GM12878 (cell line): Measurements from ENCODE around the gene P4HA2. TPM values are rescaled to one million over a fixed set of nuclear protein-coding genes. Genes with fewer than 3 reads are reported as not detected.

Source experiments
- ATAC-seq: fragments of 200-7000 bp; cut with Tn5 transposase; 3 replicates; pipeline ENCODE4 v1.9.1; 2020; ENCODE audit warnings: mild to moderate bottlenecking, moderate library complexity
- BruUV-seq: library from RNA; stranded (reverse); fragments of 400-500 nt; replicated peaks from 2 replicates; lab custom pipeline; 2021; lab: Mats Ljungman, UMichigan
- CTCF ChIA-PET: fragments of 300-600 bp; sonication (Branson Sonifier 250); formaldehyde crosslinking; extraction: SDS; loops from one replicate; lab custom pipeline; 2021; ENCODE audit warnings: inconsistent platforms; lab: Yijun Ruan, JAX
- POLR2A ChIA-PET: fragments of 350-600 bp; formaldehyde crosslinking; extraction: SDS; loops from one replicate; lab custom pipeline; 2021; ENCODE audit warnings: inconsistent platforms; lab: Charles Lee
- RAD21 ChIA-PET: fragments of 300-600 bp; sonication (Branson Sonifier 250); formaldehyde crosslinking; loops from one replicate; lab custom pipeline; 2023; ENCODE audit warnings: antibody characterized with exemption; ENCODE audit not compliant: unreplicated experiment; lab: Charles Lee
- SMC1A ChIA-PET: fragments of 300-600 bp; sonication (Branson Sonifier 250); formaldehyde crosslinking; loops from one replicate; lab custom pipeline; 2023; ENCODE audit not compliant: unreplicated experiment, uncharacterized antibody; lab: Charles Lee
- DNase-seq: peaks from one replicate; pipeline ENCODE4 v3.0.0-alpha.2; 2011; ENCODE audit warnings: low read depth, low spot score
- FAIRE-seq: peaks from 3 replicates; lab custom pipeline; 2011; peaks lifted over from hg19 to GRCh38; lab: Jason Lieb, UNC
- H2AFZ ChIP-seq: 2 replicates; pipeline ENCODE4 v1.6.0; 2011; ENCODE audit warnings: low read depth, low read length, control low read depth; ENCODE audit not compliant: control insufficient read depth
- H3K27ac ChIP-seq: 2 replicates; pipeline ENCODE4 v1.5.1; 2011; ENCODE audit warnings: control low read depth; ENCODE audit not compliant: control insufficient read depth, insufficient read depth
- H3K27me3 ChIP-seq, 2 experiments: replicated peaks in 1 of 2; 2 replicates each; pipeline versions ENCODE4 v1.6.0 to v1.6.1; 2011; ENCODE audit warnings: low read length in 1 of 2; ENCODE audit not compliant: control insufficient read depth in 2 of 2, insufficient read depth in 2 of 2
- H3K36me3 ChIP-seq, 2 experiments: 2 replicates each; pipeline ENCODE4 v1.5.1; 2011; ENCODE audit warnings: low read length in 1 of 2; ENCODE audit not compliant: control insufficient read depth in 2 of 2, insufficient read depth in 2 of 2
- H3K4me1 ChIP-seq: 2 replicates; pipeline ENCODE4 v1.6.1; 2011; ENCODE audit warnings: mild to moderate bottlenecking, low read length, moderate library complexity, mixed read lengths; ENCODE audit not compliant: control insufficient read depth, insufficient read depth
- H3K4me2 ChIP-seq: 2 replicates; pipeline ENCODE4 v1.6.0; 2011; ENCODE audit warnings: control low read depth; ENCODE audit not compliant: control insufficient read depth, insufficient read depth
- H3K4me3 ChIP-seq: fragments of 200-600 bp; sonication (generic); 2 replicates; pipeline ENCODE4 v1.5.1; 2016
- H3K79me2 ChIP-seq: 2 replicates; pipeline ENCODE4 v1.6.0; 2011; ENCODE audit warnings: low read length; ENCODE audit not compliant: control insufficient read depth, insufficient read depth
- H3K9ac ChIP-seq: 2 replicates; pipeline ENCODE4 v1.8.0; 2011; ENCODE audit warnings: low read length, control low read depth, mixed read lengths; ENCODE audit not compliant: control insufficient read depth, insufficient read depth
- H3K9me3 ChIP-seq: replicated peaks from 3 replicates; pipeline ENCODE4 v1.5.1; 2011; ENCODE audit warnings: mild to moderate bottlenecking, low read length; ENCODE audit not compliant: control insufficient read depth, insufficient read depth
- H4K20me1 ChIP-seq: 2 replicates; pipeline ENCODE4 v1.6.0; 2011; ENCODE audit not compliant: control insufficient read depth, insufficient read depth
- ATF3 ChIP-seq: IDR thresholded peaks from 2 replicates; pipeline ENCODE4 v1.6.1; 2011; ENCODE audit warnings: low read depth, mild to moderate bottlenecking, low read length, moderate library complexity, borderline replicate concordance; ENCODE audit errors: extremely low read depth
- FOXM1 ChIP-seq: IDR thresholded peaks from 2 replicates; pipeline ENCODE4 v1.6.1; 2012; ENCODE audit warnings: low read depth, mild to moderate bottlenecking, inconsistent platforms, low read length, moderate library complexity
- GATAD2B ChIP-seq: fragments of 450-650 bp; conservative IDR thresholded peaks from 2 replicates; pipeline ENCODE4 v1.6.1; 2017; ENCODE audit warnings: low read depth, mild to moderate bottlenecking, moderate library complexity
- MYB ChIP-seq: fragments of 150-350 bp; IDR thresholded peaks from 2 replicates; pipeline ENCODE4 v1.6.1; 2014; ENCODE audit warnings: mild to moderate bottlenecking, low read depth, low read length, borderline replicate concordance
- NFXL1 ChIP-seq: fragments of 450-650 bp; IDR thresholded peaks from 2 replicates; pipeline ENCODE4 v1.6.1; 2017; ENCODE audit warnings: antibody characterized with exemption, mild to moderate bottlenecking, borderline replicate concordance
- NFYB ChIP-seq: IDR thresholded peaks from 2 replicates; pipeline ENCODE4 v1.6.1; 2011; ENCODE audit warnings: low read depth, mild to moderate bottlenecking, low read length, improper control_type of control experiment, moderate library complexity; ENCODE audit not compliant: insufficient read depth
- PBX3 ChIP-seq: IDR thresholded peaks from 2 replicates; pipeline ENCODE4 v1.6.1; 2011; ENCODE audit warnings: mild to moderate bottlenecking, low read depth, low read length, moderate library complexity; ENCODE audit not compliant: insufficient replicate concordance
- YY1 ChIP-seq: IDR thresholded peaks from 2 replicates; pipeline ENCODE4 v1.6.1; 2011; ENCODE audit warnings: low read depth, mild to moderate bottlenecking, low read length
- ZBTB4 ChIP-seq: fragments of 450-650 bp; formaldehyde crosslinking; IDR thresholded peaks from 2 replicates; pipeline ENCODE4 v1.4.0; 2022; ENCODE audit warnings: mild to moderate bottlenecking, moderate library complexity
- ZNF24 ChIP-seq: fragments of 450-650 bp; IDR thresholded peaks from 2 replicates; pipeline ENCODE4 v1.6.1; 2017; ENCODE audit warnings: antibody characterized with exemption, mild to moderate bottlenecking
- ZNF384 ChIP-seq: IDR thresholded peaks from 2 replicates; pipeline ENCODE4 v1.6.1; 2012; ENCODE audit warnings: low read depth, mild to moderate bottlenecking, low read length, improper control_type of control experiment, borderline replicate concordance
- ZNF622 ChIP-seq: fragments of 450-650 bp; IDR thresholded peaks from 2 replicates; pipeline ENCODE4 v1.6.1; 2017; ENCODE audit warnings: mild to moderate bottlenecking, inconsistent platforms
- WGBS: methylation state at CpG from one replicate; pipeline ENCODE4 v1.1.6; 2016; ENCODE audit warnings: low lambda C conversion rate; ENCODE audit not compliant: insufficient replicate concordance, insufficient coverage; ENCODE audit errors: missing lambda C conversion rate; 5-methylcytosine and 5-hydroxymethylcytosine counted together
- in situ Hi-C: fragments of 300-500 bp; cut with MboI; formaldehyde crosslinking; loops from 9 replicates; pipeline ENCODE4 v1.14.3; 2018; ENCODE audit warnings: mixed read lengths
- intact Hi-C: fragments of 100-400 bp; cut with micrococcal nuclease; formaldehyde crosslinking; loops from one replicate; pipeline ENCODE4 v1.14.2; 2022; ENCODE audit not compliant: unreplicated experiment
- polyA plus RNA-seq, 11 experiments: library from polyadenylated mRNA; depleted of rRNA in 4 of 11; unstranded in 6 of 11; stranded (reverse) in 5 of 11; fragments of >200 nt; fragmentation: Nextera tagmentation in 4 of 11; fragmentation: Illumina TruSeq in 1 of 11; extraction: Ambion mirVana in 4 of 11; extraction: Trizol in 1 of 11; gene quantifications; 1 replicate in 1 of 11; 2 replicates in 10 of 11; pipeline versions ENCODE4 v1.2.1 to v1.2.3, GENCODE V29; 2011 to 2016; ENCODE audit warnings: inconsistent platforms in 2 of 11, missing spikeins in 2 of 11, low read depth in 1 of 11
- total RNA-seq, 4 experiments: library from RNA; depleted of rRNA in 3 of 4; stranded (reverse); fragments of >200 nt in 3 of 4; fragmentation: Illumina TruSeq in 1 of 4; extraction: Trizol in 1 of 4; gene quantifications; 2 replicates each; pipeline versions ENCODE4 v1.2.1 to v1.2.3, GENCODE V29; 2013 to 2021

P4HA2 gene
- total and polyA plus RNA-seq, 10 of the 15 experiments (the other 5 are each of a cell fraction or from before 2014, with no cell fraction given): 4.7 to 10.9 (median 7.5) TPM

- in situ Hi-C loops (no loop called here), intact Hi-C loops (loop anchor here (5.0 kb wide), 1 partner anchor 203 kb away; no protein-coding TSS in a partner anchor)
- no peak overlapping the region for H3K27ac ChIP-seq
- ChIA-PET CTCF (interaction anchor here (1.3 kb wide), 1 partner anchor 53 kb away, joined by 3 read pairs; no protein-coding TSS in a partner anchor), RAD21 (no interaction called here), SMC1A (interaction anchor here (0.6 to 1.6 kb wide), 2 partner anchors 11 to 331 kb away, joined by 3 to 5 read pairs; no protein-coding TSS in a partner anchor), POLR2A (no interaction called here)
- 95% methylated on average over 1 of the region's 1 CpG for WGBS
- no peak overlapping the region for H2AFZ ChIP-seq
- ATAC-seq (no peak), FAIRE-seq (no peak), DNase-seq (no peak)
- TF ChIP-seq ZNF622 (no peak), NFYB (peak; percentile 40; the same call in 1 of the 2 replicates)
- no peaks in the 10 kb centered on the region for H3K27me3 ChIP-seq
- H3K79me2 ChIP-seq: no peaks in the 10 kb centered on the region
- no peaks in the 10 kb centered on the region for H3K9me3 ChIP-seq
- H4K20me1 ChIP-seq: no peaks in the 10 kb centered on the region
- BruUV-seq: no TSS peak
- H3K4me2 ChIP-seq: no peak overlapping the region
- H3K36me3 ChIP-seq: no peaks in the 10 kb centered on the region
- H3K4me3 ChIP-seq: no peak overlapping the region
- H3K4me1 ChIP-seq: no peaks in the 10 kb centered on the region
- H3K9ac ChIP-seq: no peak overlapping the region
These were observed 43.1 kb downstream of the P4HA2 start for GRCh38 chr5:132184588-132184987.

GRCh38 chr5:132183723-132184122, 43.9 kb downstream of the P4HA2 start:
- Histone ChIP-seq H3K4me2 (no peak overlapping the region), H3K27me3 (no peaks in the 10 kb centered on the region), H3K79me2 (no peaks in the 10 kb centered on the region), H3K36me3 (no peaks in the 10 kb centered on the region), H3K9me3 (no peaks in the 10 kb centered on the region), H3K4me3 (no peak overlapping the region), H2AFZ (no peak overlapping the region), H3K9ac (no peak overlapping the region), H4K20me1 (no peaks in the 10 kb centered on the region), H3K4me1 (peaks cover 6% of the 10 kb centered on the region), H3K27ac (no peak overlapping the region)
- WGBS: 51% methylated on average over 2 of the region's 2 CpGs
- SMC1A ChIA-PET: no interaction called here
- in situ Hi-C loops: no loop called here
- POLR2A ChIA-PET: no interaction called here
- FAIRE-seq (no peak), ATAC-seq (no peak), DNase-seq (no peak)
- CTCF ChIA-PET: no interaction called here
- intact Hi-C loops: loop anchor here (5.0 kb wide), 1 partner anchor 204 kb away; no protein-coding TSS in a partner anchor
- TF ChIP-seq MYB (no peak), PBX3 (no peak), YY1 (no peak), ZNF24 (no peak), ZBTB4 (CRISPR knock-in tag) (no peak), FOXM1 (no peak), NFXL1 (no peak), GATAD2B (no peak), ATF3 (no peak), ZNF384 (no peak)
- TF ChIP-seq, all 136 proteins: peak for 0
- RAD21 ChIA-PET: no interaction called here
- BruUV-seq: no TSS peak
